GM11168 (cell line): ENCODE measurements around the gene CDKN1B.
"Not testable (repeated sequence)": the region's sequence is repeated elsewhere in the genome, so short reads cannot be mapped to it uniquely, and the experiment has no call there.

Source experiments
- in situ Hi-C: fragments of 300-500 bp; cut with MboI; formaldehyde crosslinking; loops from one replicate; pipeline ENCODE4 v1.12.0; 2022; ENCODE audit warnings: low sequenced_read_pairs; ENCODE audit not compliant: unreplicated experiment

Gene CDKN1B

GRCh38 chr12:12722435-12723148, 5.4 kb downstream of the CDKN1B start:
- in situ Hi-C loops: no loop called here

GRCh38 chr12:12723149-12723680, 6.0 kb downstream of the CDKN1B start:
- in situ Hi-C loops: no loop called here

- in situ Hi-C loops: no loop called here
Measured at GRCh38 chr12:12723681-12724420, 6.7 kb downstream of the CDKN1B start.

- in situ Hi-C loops: no loop called here
Measured at GRCh38 chr12:12724421-12725085, 7.4 kb downstream of the CDKN1B start.

GRCh38 chr12:12725086-12725955, 8.2 kb downstream of the CDKN1B start:
- in situ Hi-C loops: no loop called here

GRCh38 chr12:12725956-12726554, 8.9 kb downstream of the CDKN1B start:
- in situ Hi-C loops: no loop called here

GRCh38 chr12:12726555-12727093, 9.5 kb downstream of the CDKN1B start:
- in situ Hi-C loops: no loop called here

GRCh38 chr12:12731178-12731577, 14.0 kb downstream of the CDKN1B start:
- in situ Hi-C loops: no loop called here

- in situ Hi-C loops: no loop called here
Measured at GRCh38 chr12:12731785-12732184, 14.6 kb downstream of the CDKN1B start.

- in situ Hi-C loops: no loop called here
Measured at GRCh38 chr12:12733118-12733517, 15.9 kb downstream of the CDKN1B start.

- in situ Hi-C loops: no loop called here
Measured at GRCh38 chr12:12734054-12734453, 16.9 kb downstream of the CDKN1B start.

- in situ Hi-C loops: no loop called here
Measured at GRCh38 chr12:12734561-12735071, 17.4 kb downstream of the CDKN1B start.

- in situ Hi-C loops: no loop called here
Measured at GRCh38 chr12:12735301-12735700, 18.1 kb downstream of the CDKN1B start.

GRCh38 chr12:12736759-12737676, 19.9 kb downstream of the CDKN1B start:
- in situ Hi-C loops: no loop called here

GRCh38 chr12:12738152-12738551, 21.0 kb downstream of the CDKN1B start:
- in situ Hi-C loops: not testable (repeated sequence)

GRCh38 chr12:12741660-12742059, 24.5 kb downstream of the CDKN1B start:
- in situ Hi-C loops: no loop called here

GRCh38 chr12:12744546-12745305, 27.6 kb downstream of the CDKN1B start:
- in situ Hi-C loops: no loop called here
